ENCODE data around the gene CYP8B1.

DNA sequence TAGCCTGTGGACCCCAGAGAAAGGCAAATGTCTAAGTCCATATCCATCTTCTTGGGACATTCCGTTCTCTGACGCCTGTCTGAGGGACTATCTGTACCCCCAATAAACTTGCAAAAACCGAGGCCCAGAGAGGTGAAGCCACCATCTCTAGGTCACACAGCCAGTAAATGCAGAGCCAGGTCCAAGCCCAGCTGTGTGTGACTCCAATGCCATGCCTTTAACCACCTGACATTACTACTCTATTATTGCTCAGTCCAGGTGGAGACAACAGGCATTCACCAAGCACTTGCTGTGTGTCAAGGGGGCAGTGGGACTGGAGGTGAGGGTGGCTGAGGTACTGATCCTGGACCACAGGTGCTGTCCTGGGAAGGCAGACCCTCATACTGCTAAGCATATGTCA lies 25.4 kb downstream of the CYP8B1 start:
- no peak for TF ChIP-seq SP1 (IDR thresholded peaks at IDR 0.05; ENCODE audit: low read depth, low read length)
- no peak for TF ChIP-seq SRF (IDR thresholded peaks at IDR 0.05; ENCODE audit: low read depth, low read length)
- TF ChIP-seq RAD21 (IDR thresholded peaks at IDR 0.05 in 1 of 2, conservative IDR thresholded peaks at IDR 0.05 in 1 of 2; ENCODE audit: low read depth in 2 of 2, low read length in 2 of 2) = no peak
- TF ChIP-seq, protein P1, sequence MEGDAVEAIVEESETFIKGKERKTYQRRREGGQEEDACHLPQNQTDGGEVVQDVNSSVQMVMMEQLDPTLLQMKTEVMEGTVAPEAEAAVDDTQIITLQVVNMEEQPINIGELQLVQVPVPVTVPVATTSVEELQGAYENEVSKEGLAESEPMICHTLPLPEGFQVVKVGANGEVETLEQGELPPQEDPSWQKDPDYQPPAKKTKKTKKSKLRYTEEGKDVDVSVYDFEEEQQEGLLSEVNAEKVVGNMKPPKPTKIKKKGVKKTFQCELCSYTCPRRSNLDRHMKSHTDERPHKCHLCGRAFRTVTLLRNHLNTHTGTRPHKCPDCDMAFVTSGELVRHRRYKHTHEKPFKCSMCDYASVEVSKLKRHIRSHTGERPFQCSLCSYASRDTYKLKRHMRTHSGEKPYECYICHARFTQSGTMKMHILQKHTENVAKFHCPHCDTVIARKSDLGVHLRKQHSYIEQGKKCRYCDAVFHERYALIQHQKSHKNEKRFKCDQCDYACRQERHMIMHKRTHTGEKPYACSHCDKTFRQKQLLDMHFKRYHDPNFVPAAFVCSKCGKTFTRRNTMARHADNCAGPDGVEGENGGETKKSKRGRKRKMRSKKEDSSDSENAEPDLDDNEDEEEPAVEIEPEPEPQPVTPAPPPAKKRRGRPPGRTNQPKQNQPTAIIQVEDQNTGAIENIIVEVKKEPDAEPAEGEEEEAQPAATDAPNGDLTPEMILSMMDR (IDR thresholded peaks at IDR 0.05; ENCODE audit: control extremely low read depth in 1 of 3, insufficient read depth in 1 of 3, low read depth in 1 of 3, low read length in 3 of 3) = no peak

All from H1 (cell line).